OCI-LY1 (cell line): ENCODE results near the gene NOP56.

Experiments used
- H2AFZ ChIP-seq: fragments of 200-600 bp; sonication (generic), shearing (Covaris generic); 2 replicates; pipeline ENCODE4 v1.6.0; 2014; ENCODE audit warnings: antibody characterized with exemption, mild to moderate bottlenecking, low read length
- H3F3A ChIP-seq: fragments of 200-600 bp; sonication (generic), shearing (Covaris generic); 2 replicates; pipeline ENCODE4 v1.6.0; 2014; ENCODE audit warnings: mild to moderate bottlenecking, antibody characterized with exemption, low read length, moderate library complexity; ENCODE audit not compliant: insufficient read depth
- H3K27ac ChIP-seq: fragments of 200-600 bp; sonication (generic); 2 replicates; pipeline ENCODE4 v1.5.1; 2014; ENCODE audit warnings: low read length, mixed run types, mild to moderate bottlenecking, low read depth; ENCODE audit not compliant: poor library complexity, severe bottlenecking
- H3K27me3 ChIP-seq: fragments of 200-600 bp; sonication (generic); 2 replicates; pipeline ENCODE4 v1.6.0; 2014; ENCODE audit warnings: antibody characterized with exemption, mild to moderate bottlenecking, low read length, moderate library complexity; ENCODE audit not compliant: insufficient read depth
- H3K36me3 ChIP-seq: fragments of 200-600 bp; sonication (generic); 2 replicates; pipeline ENCODE4 v1.6.1; 2014; ENCODE audit warnings: mild to moderate bottlenecking, antibody characterized with exemption, low read length, moderate library complexity, mixed read lengths; ENCODE audit not compliant: insufficient read depth
- H3K4me1 ChIP-seq: fragments of 200-600 bp; sonication (generic); 2 replicates; pipeline ENCODE4 v1.5.1; 2014; ENCODE audit warnings: mild to moderate bottlenecking, low read length, moderate library complexity; ENCODE audit not compliant: insufficient read depth, severe bottlenecking
- H3K4me2 ChIP-seq: fragments of 200-600 bp; sonication (generic), shearing (Covaris generic); 2 replicates; pipeline ENCODE4 v1.6.1; 2014; ENCODE audit warnings: low read length
- H3K4me3 ChIP-seq: fragments of 200-600 bp; sonication (generic); 2 replicates; pipeline ENCODE4 v1.5.1; 2014; ENCODE audit warnings: low read length, low read depth, mild to moderate bottlenecking, mixed read lengths; ENCODE audit not compliant: poor library complexity, severe bottlenecking
- H3K79me2 ChIP-seq: fragments of 200-600 bp; shearing (Covaris generic); 2 replicates; pipeline ENCODE4 v1.6.1; 2016; ENCODE audit warnings: mixed run types, low read length, mixed read lengths; ENCODE audit not compliant: insufficient read depth
- H3K9ac ChIP-seq: fragments of 200-600 bp; sonication (generic), shearing (Covaris generic); 2 replicates; pipeline ENCODE4 v1.6.1; 2014; ENCODE audit warnings: mild to moderate bottlenecking, low read length, mixed read lengths
- H3K9me2 ChIP-seq: fragments of 200-600 bp; sonication (generic), shearing (Covaris generic); 2 replicates; pipeline ENCODE4 v1.6.1; 2014; ENCODE audit warnings: low read depth, mild to moderate bottlenecking, low read length, mixed read lengths
- H3K9me3 ChIP-seq: fragments of 200-600 bp; shearing (Covaris generic); 2 replicates; pipeline ENCODE4 v1.6.1; 2014; ENCODE audit warnings: low read length, mixed read lengths
- H4K20me1 ChIP-seq: fragments of 200-600 bp; sonication (generic), shearing (Covaris generic); 2 replicates; pipeline ENCODE4 v1.6.0; 2016; ENCODE audit warnings: mild to moderate bottlenecking, low read length; ENCODE audit not compliant: insufficient read depth
- EZH2 ChIP-seq: fragments of 200-600 bp; sonication (generic), shearing (Covaris generic); IDR thresholded peaks from 2 replicates; pipeline ENCODE4 v1.8.0; 2017; ENCODE audit warnings: borderline replicate concordance, mixed run types, mild to moderate bottlenecking, antibody characterized with exemption, low read length, moderate library complexity, mixed read lengths
- TF ChIP-seq, protein P1 (sequence below): fragments of 200-600 bp; sonication (generic), shearing (Covaris generic); IDR thresholded peaks from 2 replicates; pipeline ENCODE4 v1.5.1; 2017; ENCODE audit warnings: mild to moderate bottlenecking, antibody characterized with exemption, low read length, moderate library complexity, mixed read lengths

The NOP56 gene

DNA sequence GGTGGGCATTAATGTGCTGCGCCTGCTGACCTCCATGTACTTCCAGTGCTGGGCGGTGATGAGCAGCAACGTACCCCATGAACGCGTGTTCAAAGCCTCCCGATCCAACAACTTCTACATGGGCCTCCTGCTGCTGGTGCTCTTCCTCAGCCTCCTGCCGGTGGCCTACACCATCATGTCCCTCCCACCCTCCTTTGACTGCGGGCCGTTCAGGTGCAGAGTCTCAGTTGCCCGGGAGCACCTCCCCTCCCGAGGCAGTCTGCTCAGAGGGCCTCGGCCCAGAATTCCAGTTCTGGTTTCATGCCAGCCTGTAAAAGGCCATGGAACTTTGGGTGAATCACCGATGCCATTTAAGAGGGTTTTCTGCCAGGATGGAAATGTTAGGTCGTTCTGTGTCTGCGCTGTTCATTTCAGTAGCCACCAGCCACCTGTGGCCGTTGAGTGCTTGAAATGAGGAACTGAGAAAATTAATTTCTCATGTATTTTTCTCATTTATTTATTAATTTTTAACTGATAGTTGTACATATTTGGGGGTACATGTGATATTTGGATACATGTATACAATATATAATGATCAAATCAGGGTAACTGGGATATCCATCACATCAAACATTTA lies 35.2 kb upstream of the NOP56 start:
- H3K36me3 ChIP-seq: no peaks in the 10 kb centered on the region
- H4K20me1 ChIP-seq: no peaks in the 10 kb centered on the region
- H3K79me2 ChIP-seq: no peaks in the 10 kb centered on the region
- H3K9me2 ChIP-seq: no peaks in the 10 kb centered on the region
- no peaks in the 10 kb centered on the region for H3K27me3 ChIP-seq
- H3K4me2 ChIP-seq: peak overlapping the region; percentile 30; the same call in 1 of the 2 replicates
- H3K4me3 ChIP-seq: no peak overlapping the region
- H3F3A ChIP-seq: no peaks in the 10 kb centered on the region
- H3K9ac ChIP-seq: no peak overlapping the region; the same call in 1 of the 2 replicates
- H2AFZ ChIP-seq: no peak overlapping the region
- H3K9me3 ChIP-seq: no peaks in the 10 kb centered on the region
- no peak for TF ChIP-seq EZH2
- TF ChIP-seq, protein P1, sequence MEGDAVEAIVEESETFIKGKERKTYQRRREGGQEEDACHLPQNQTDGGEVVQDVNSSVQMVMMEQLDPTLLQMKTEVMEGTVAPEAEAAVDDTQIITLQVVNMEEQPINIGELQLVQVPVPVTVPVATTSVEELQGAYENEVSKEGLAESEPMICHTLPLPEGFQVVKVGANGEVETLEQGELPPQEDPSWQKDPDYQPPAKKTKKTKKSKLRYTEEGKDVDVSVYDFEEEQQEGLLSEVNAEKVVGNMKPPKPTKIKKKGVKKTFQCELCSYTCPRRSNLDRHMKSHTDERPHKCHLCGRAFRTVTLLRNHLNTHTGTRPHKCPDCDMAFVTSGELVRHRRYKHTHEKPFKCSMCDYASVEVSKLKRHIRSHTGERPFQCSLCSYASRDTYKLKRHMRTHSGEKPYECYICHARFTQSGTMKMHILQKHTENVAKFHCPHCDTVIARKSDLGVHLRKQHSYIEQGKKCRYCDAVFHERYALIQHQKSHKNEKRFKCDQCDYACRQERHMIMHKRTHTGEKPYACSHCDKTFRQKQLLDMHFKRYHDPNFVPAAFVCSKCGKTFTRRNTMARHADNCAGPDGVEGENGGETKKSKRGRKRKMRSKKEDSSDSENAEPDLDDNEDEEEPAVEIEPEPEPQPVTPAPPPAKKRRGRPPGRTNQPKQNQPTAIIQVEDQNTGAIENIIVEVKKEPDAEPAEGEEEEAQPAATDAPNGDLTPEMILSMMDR: no peak
- peak overlapping the region; percentile 63 for H3K27ac ChIP-seq
- peaks cover 22% of the 10 kb centered on the region for H3K4me1 ChIP-seq

DNA sequence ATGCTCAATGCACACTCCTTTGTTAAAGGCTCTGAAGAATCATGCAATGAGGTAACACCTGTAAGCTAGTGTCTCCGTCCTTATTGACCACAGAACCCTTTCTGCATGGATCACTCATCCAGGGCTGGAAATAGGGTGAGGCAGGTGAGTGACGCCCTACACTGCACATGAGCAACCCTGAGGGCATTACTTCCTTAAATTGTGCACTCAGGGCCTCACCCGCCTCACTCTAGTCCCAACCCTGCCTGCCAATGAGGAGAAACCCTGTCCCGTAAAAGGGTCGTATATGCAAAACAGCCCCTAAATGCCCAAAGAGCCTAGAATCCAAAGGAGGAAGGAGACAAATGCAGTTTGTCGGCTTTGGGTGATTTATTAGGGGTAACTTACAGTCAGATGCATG lies 33.6 kb upstream of the NOP56 start:
- Histone ChIP-seq H2AFZ (no peak overlapping the region), H3F3A (no peaks in the 10 kb centered on the region), H3K4me3 (no peak overlapping the region), H3K9me2 (no peaks in the 10 kb centered on the region), H3K9me3 (no peaks in the 10 kb centered on the region), H3K27me3 (no peaks in the 10 kb centered on the region), H3K27ac (no peak overlapping the region), H3K9ac (no peak overlapping the region), H3K4me1 (peaks cover 22% of the 10 kb centered on the region), H3K4me2 (no peak overlapping the region), H3K36me3 (no peaks in the 10 kb centered on the region), H3K79me2 (no peaks in the 10 kb centered on the region), H4K20me1 (no peaks in the 10 kb centered on the region)
- TF ChIP-seq EZH2: no peak
- TF ChIP-seq, protein P1: no peak

GRCh38 chr20:2619337-2619736 lies 33.1 kb upstream of the NOP56 start:
- Histone ChIP-seq H3K36me3 (no peaks in the 10 kb centered on the region), H3K4me3 (no peak overlapping the region), H3F3A (no peaks in the 10 kb centered on the region), H2AFZ (no peak overlapping the region), H3K4me2 (no peak overlapping the region), H3K9ac (no peak overlapping the region), H4K20me1 (no peaks in the 10 kb centered on the region), H3K4me1 (peaks cover 22% of the 10 kb centered on the region), H3K9me2 (no peaks in the 10 kb centered on the region), H3K9me3 (no peaks in the 10 kb centered on the region), H3K27me3 (no peaks in the 10 kb centered on the region), H3K27ac (no peak overlapping the region), H3K79me2 (no peaks in the 10 kb centered on the region)
- no peak for TF ChIP-seq EZH2
- TF ChIP-seq, protein P1: no peak
